ENCODE data around the gene DUSP14. TPM values are rescaled to one million over a fixed set of nuclear protein-coding genes. Genes with fewer than 3 reads are reported as not detected.
A peak's percentile ranks its signal among the peaks of the same experiment; 100 is the strongest.

The DUSP14 gene
- total RNA-seq, 2 experiments from 2014 or later = 11.4 to 16.9 TPM

GRCh38 chr17:37535906-37536305, 46.2 kb downstream of the DUSP14 start:
- ATAC-seq (no peak), DNase-seq (no peak)
- Mint-ChIP-seq H3K27ac (no peak overlapping the region), H3K36me3 (peaks cover 55% of the 10 kb centered on the region), H3K9me3 (ENCODE audit: low read depth) (no peaks in the 10 kb centered on the region), H3K27me3 (no peaks in the 10 kb centered on the region), H3K4me3 (no peak overlapping the region), H3K4me1 (no peaks in the 10 kb centered on the region)
- CTCF ChIA-PET = interaction anchor here (0.7 to 1.3 kb wide), 2 partner anchors 14 to 74 kb away, joined by 3 to 4 read pairs; no protein-coding TSS in a partner anchor

GRCh38 chr17:37538981-37539659, 49.4 kb downstream of the DUSP14 start:
- Mint-ChIP-seq H3K4me3 (no peak overlapping the region), H3K27ac (no peak overlapping the region), H3K27me3 (no peaks in the 10 kb centered on the region), H3K36me3 (peaks cover 59% of the 10 kb centered on the region), H3K4me1 (peaks cover 13% of the 10 kb centered on the region), H3K9me3 (ENCODE audit: low read depth) (no peaks in the 10 kb centered on the region)
- ATAC-seq = no peak
- CTCF ChIA-PET = no interaction called here
- no peak for DNase-seq

GRCh38 chr17:37541880-37542660, 52.4 kb downstream of the DUSP14 start:
- Mint-ChIP-seq H3K4me3 (no peak overlapping the region), H3K36me3 (peaks cover 54% of the 10 kb centered on the region), H3K4me1 (peaks cover 19% of the 10 kb centered on the region), H3K27me3 (no peaks in the 10 kb centered on the region), H3K27ac (peak overlapping the region; percentile 52), H3K9me3 (ENCODE audit: low read depth) (no peaks in the 10 kb centered on the region)
- DNase-seq = no peak
- CTCF ChIA-PET = no interaction called here
- no peak for ATAC-seq

GRCh38 chr17:37543637-37544052, 54.0 kb downstream of the DUSP14 start:
- ATAC-seq = no peak
- CTCF ChIA-PET = no interaction called here
- no peaks in the 10 kb centered on the region for H3K27me3 Mint-ChIP-seq
- no peak overlapping the region for H3K27ac Mint-ChIP-seq
- H3K36me3 Mint-ChIP-seq = peaks cover 44% of the 10 kb centered on the region
- no peak for DNase-seq
- no peak overlapping the region for H3K4me3 Mint-ChIP-seq
- H3K9me3 Mint-ChIP-seq (ENCODE audit: low read depth) = no peaks in the 10 kb centered on the region
- H3K4me1 Mint-ChIP-seq = peaks cover 23% of the 10 kb centered on the region

GRCh38 chr17:37545486-37545885, 55.8 kb downstream of the DUSP14 start:
- DNase-seq = no peak
- H3K4me1 Mint-ChIP-seq = peaks cover 23% of the 10 kb centered on the region
- no peak for ATAC-seq
- no peaks in the 10 kb centered on the region for H3K9me3 Mint-ChIP-seq (ENCODE audit: low read depth)
- H3K36me3 Mint-ChIP-seq = peaks cover 45% of the 10 kb centered on the region
- H3K27ac Mint-ChIP-seq = no peak overlapping the region
- no peaks in the 10 kb centered on the region for H3K27me3 Mint-ChIP-seq
- H3K4me3 Mint-ChIP-seq = no peak overlapping the region
- CTCF ChIA-PET = interaction anchor here (0.7 to 1.0 kb wide), 2 partner anchors 116 to 128 kb away, joined by 3 read pairs; no protein-coding TSS in a partner anchor

- peaks cover 46% of the 10 kb centered on the region for H3K36me3 Mint-ChIP-seq
These were observed 56.6 kb downstream of the DUSP14 start for GRCh38 chr17:37546302-37546701.

GRCh38 chr17:37547986-37548385, 58.3 kb downstream of the DUSP14 start:
- Mint-ChIP-seq H3K27ac (no peak overlapping the region), H3K36me3 (peaks cover 45% of the 10 kb centered on the region), H3K27me3 (no peaks in the 10 kb centered on the region), H3K4me1 (peaks cover 26% of the 10 kb centered on the region), H3K4me3 (no peak overlapping the region), H3K9me3 (ENCODE audit: low read depth) (no peaks in the 10 kb centered on the region)
- ATAC-seq (no peak), DNase-seq (no peak)
- CTCF ChIA-PET = no interaction called here

More at GRCh38 chr17:37546302-37546701, 56.6 kb downstream of the DUSP14 start:
- DNase-seq (no peak), ATAC-seq (no peak)
- H3K27ac Mint-ChIP-seq = no peak overlapping the region
- no peaks in the 10 kb centered on the region for H3K27me3 Mint-ChIP-seq
- H3K9me3 Mint-ChIP-seq (ENCODE audit: low read depth) = no peaks in the 10 kb centered on the region
- CTCF ChIA-PET = interaction anchor here (1.0 kb wide), 2 partner anchors 10 to 129 kb away, joined by 3 read pairs; no protein-coding TSS in a partner anchor
- H3K4me3 Mint-ChIP-seq = no peak overlapping the region
- peaks cover 25% of the 10 kb centered on the region for H3K4me1 Mint-ChIP-seq

GRCh38 chr17:37551788-37552187, 62.1 kb downstream of the DUSP14 start:
- H3K4me1 Mint-ChIP-seq = peaks cover 23% of the 10 kb centered on the region
- H3K9me3 Mint-ChIP-seq (ENCODE audit: low read depth) = no peaks in the 10 kb centered on the region
- no peak for ATAC-seq
- DNase-seq = no peak
- H3K27me3 Mint-ChIP-seq = no peaks in the 10 kb centered on the region
- CTCF ChIA-PET = interaction anchor here (1.2 to 1.3 kb wide), 2 partner anchors 9 to 18 kb away, joined by 3 read pairs; no protein-coding TSS in a partner anchor
- H3K27ac Mint-ChIP-seq = peak overlapping the region; percentile 41
- no peak overlapping the region for H3K4me3 Mint-ChIP-seq
- peaks cover 46% of the 10 kb centered on the region for H3K36me3 Mint-ChIP-seq

GRCh38 chr17:37553401-37553966, 63.8 kb downstream of the DUSP14 start:
- ATAC-seq (no peak), DNase-seq (no peak)
- no peak overlapping the region for H3K4me3 Mint-ChIP-seq
- H3K9me3 Mint-ChIP-seq (ENCODE audit: low read depth) = no peaks in the 10 kb centered on the region
- H3K27ac Mint-ChIP-seq = no peak overlapping the region
- peaks cover 53% of the 10 kb centered on the region for H3K36me3 Mint-ChIP-seq
- H3K4me1 Mint-ChIP-seq = peaks cover 19% of the 10 kb centered on the region
- CTCF ChIA-PET = no interaction called here
- no peaks in the 10 kb centered on the region for H3K27me3 Mint-ChIP-seq

- no peak overlapping the region for H3K27ac Mint-ChIP-seq
- peaks cover 19% of the 10 kb centered on the region for H3K4me1 Mint-ChIP-seq
- no peaks in the 10 kb centered on the region for H3K9me3 Mint-ChIP-seq (ENCODE audit: low read depth)
- H3K36me3 Mint-ChIP-seq = peaks cover 54% of the 10 kb centered on the region
- DNase-seq (no peak), ATAC-seq (no peak)
- no peak overlapping the region for H3K4me3 Mint-ChIP-seq
- CTCF ChIA-PET = no interaction called here
- H3K27me3 Mint-ChIP-seq = no peaks in the 10 kb centered on the region
These were observed 65.7 kb downstream of the DUSP14 start for GRCh38 chr17:37555386-37555785.

GRCh38 chr17:37557482-37557881, 67.8 kb downstream of the DUSP14 start:
- DNase-seq (no peak), ATAC-seq (no peak)
- Mint-ChIP-seq H3K27ac (no peak overlapping the region), H3K36me3 (peaks cover 53% of the 10 kb centered on the region), H3K4me1 (peaks cover 12% of the 10 kb centered on the region), H3K27me3 (no peaks in the 10 kb centered on the region), H3K4me3 (no peak overlapping the region), H3K9me3 (ENCODE audit: low read depth) (no peaks in the 10 kb centered on the region)
- CTCF ChIA-PET = no interaction called here

GRCh38 chr17:37558299-37558698, 68.6 kb downstream of the DUSP14 start:
- H3K27ac Mint-ChIP-seq = no peak overlapping the region
- ATAC-seq = no peak
- CTCF ChIA-PET = no interaction called here
- H3K4me1 Mint-ChIP-seq = peaks cover 6% of the 10 kb centered on the region
- no peaks in the 10 kb centered on the region for H3K9me3 Mint-ChIP-seq (ENCODE audit: low read depth)
- DNase-seq = no peak
- H3K27me3 Mint-ChIP-seq = no peaks in the 10 kb centered on the region
- H3K36me3 Mint-ChIP-seq = peaks cover 46% of the 10 kb centered on the region
- H3K4me3 Mint-ChIP-seq = no peak overlapping the region

- CTCF ChIA-PET = no interaction called here
- no peak for DNase-seq
- no peak overlapping the region for H3K4me3 Mint-ChIP-seq
- H3K27me3 Mint-ChIP-seq = no peaks in the 10 kb centered on the region
- peaks cover 54% of the 10 kb centered on the region for H3K36me3 Mint-ChIP-seq
- no peak overlapping the region for H3K27ac Mint-ChIP-seq
- no peak for ATAC-seq
- H3K4me1 Mint-ChIP-seq = no peaks in the 10 kb centered on the region
- no peaks in the 10 kb centered on the region for H3K9me3 Mint-ChIP-seq (ENCODE audit: low read depth)
These were observed 72.5 kb downstream of the DUSP14 start for GRCh38 chr17:37562016-37562745.

Measured in activated CD8-positive, alpha-beta memory T cell treated with anti-CD3 and anti-CD28 coated beads, Interleukin-2, amount 10 ng/mL, durations not matched to agents 7 days and 5 days (primary cell).